ENCODE results near the gene ZNF502.

GRCh38 chr3:44665173-44665572, 47.3 kb upstream of the ZNF502 start:
- no peak for TF ChIP-seq SP2 (IDR thresholded peaks at IDR 0.05; ENCODE audit: low read length)
- TF ChIP-seq EZH2 (IDR thresholded peaks at IDR 0.05; ENCODE audit: low read depth, low read length, severe bottlenecking): no peak
- no peak for TF ChIP-seq RAD21 (IDR thresholded peaks at IDR 0.05 in 1 of 2, conservative IDR thresholded peaks at IDR 0.05 in 1 of 2; ENCODE audit: low read depth in 2 of 2, low read length in 2 of 2)
- no peak for TF ChIP-seq ATF2 (IDR thresholded peaks at IDR 0.05; ENCODE audit: low read length)
- TF ChIP-seq MAX (IDR thresholded peaks at IDR 0.05): no peak
- TF ChIP-seq CEBPB (IDR thresholded peaks at IDR 0.05; ENCODE audit: low read depth, low read length): no peak
- no peak for TF ChIP-seq CTCF (IDR thresholded peaks at IDR 0.05; ENCODE audit: control extremely low read depth in 1 of 3, insufficient read depth in 1 of 3, low read depth in 1 of 3, low read length in 3 of 3)
- TF ChIP-seq BACH1 (IDR thresholded peaks at IDR 0.05; ENCODE audit: low read length): no peak
- no peak for TF ChIP-seq POLR2A (IDR thresholded peaks at IDR 0.05; ENCODE audit: control extremely low read depth in 1 of 2, low read depth in 2 of 2, low read length in 2 of 2)
- no peak for TF ChIP-seq TCF12 (IDR thresholded peaks at IDR 0.05; ENCODE audit: low read depth, low read length)
- no peak for TF ChIP-seq POLR2AphosphoS5 (IDR thresholded peaks at IDR 0.05; ENCODE audit: low read depth, low read length)
- no peak for TF ChIP-seq E2F6 (IDR thresholded peaks at IDR 0.05)

Data from H1 (cell line).